DOHH2 (cell line): Measurements from ENCODE around the gene UBE2G2.

Experiments
- CTCF ChIP-seq: fragments of 200-600 bp; sonication (generic); IDR thresholded peaks from one replicate; pipeline ENCODE4 v1.5.1; 2014; ENCODE audit warnings: antibody characterized with exemption, mild to moderate bottlenecking, low read depth, low read length; ENCODE audit not compliant: poor library complexity, severe bottlenecking
- EZH2phosphoT487 ChIP-seq: fragments of 200-600 bp; sonication (generic); IDR thresholded peaks from 2 replicates; pipeline ENCODE4 v1.6.1; 2017; ENCODE audit warnings: borderline replicate concordance, mild to moderate bottlenecking, antibody characterized with exemption, low read length, moderate library complexity, mixed read lengths

GRCh38 chr21:44799646-44800045 is 2.0 kb downstream of the UBE2G2 start:
- no peak for TF ChIP-seq CTCF
- TF ChIP-seq EZH2phosphoT487, result no peak
